Activated CD8-positive, alpha-beta memory T cell treated with anti-CD3 and anti-CD28 coated beads for 4 hours (primary cell): ENCODE measurements around the gene UNC79.

Source experiments
- DNase-seq, 2 donors: peaks; one replicate each; pipeline ENCODE4 v3.0.0-alpha.2; 2020; ENCODE audit warnings: low read depth in 2 of 2

UNC79 gene

GRCh38 chr14:93548102-93548843 is 117.5 kb downstream of the UNC79 start:
- DNase-seq: no peak

DNA sequence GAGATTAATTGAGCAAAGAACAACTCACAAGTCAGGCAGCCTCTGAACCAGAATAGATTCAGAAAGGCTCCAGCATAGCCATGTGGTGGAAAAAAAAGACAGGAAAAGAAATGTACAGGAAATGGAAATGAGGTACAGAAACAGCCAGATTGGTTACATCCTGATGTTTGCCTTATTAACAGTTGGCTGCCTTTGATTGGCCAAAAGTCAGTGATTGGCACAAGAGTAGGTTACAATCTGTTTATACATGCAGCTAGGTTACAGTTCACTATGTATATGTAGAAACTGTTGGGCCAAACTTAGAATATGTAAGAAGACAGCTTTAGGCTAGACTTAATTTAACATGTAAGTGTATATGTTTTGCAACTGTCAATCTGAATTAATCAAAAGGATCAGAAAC is 118.9 kb downstream of the UNC79 start:
- no peak for DNase-seq

GRCh38 chr14:93564918-93565317 is 134.2 kb downstream of the UNC79 start:
- DNase-seq: no peak

- DNase-seq: no peak
Observed at GRCh38 chr14:93566065-93566693, 135.4 kb downstream of the UNC79 start.

DNA sequence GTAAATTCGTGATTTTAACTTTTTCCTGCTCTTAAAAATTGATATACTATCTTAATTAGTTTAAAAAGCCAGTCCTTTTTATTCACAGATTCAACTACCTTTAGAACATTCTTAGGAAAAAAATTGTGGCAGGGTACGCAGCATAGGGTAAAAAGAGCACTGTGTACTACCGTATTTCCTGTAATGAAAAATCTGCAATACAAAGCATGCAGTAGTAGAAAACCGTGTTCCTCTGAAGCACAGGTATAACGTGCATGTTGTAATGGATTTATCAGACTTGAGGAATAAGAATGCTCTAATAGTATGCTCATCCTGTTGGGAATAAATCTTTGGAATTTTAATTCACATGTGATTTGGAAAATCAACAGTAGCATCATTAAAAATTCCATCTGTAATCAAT is 140.5 kb downstream of the UNC79 start:
- no peak for DNase-seq

- DNase-seq: no peak
Observed at GRCh38 chr14:93579178-93579577, 148.4 kb downstream of the UNC79 start.

DNA sequence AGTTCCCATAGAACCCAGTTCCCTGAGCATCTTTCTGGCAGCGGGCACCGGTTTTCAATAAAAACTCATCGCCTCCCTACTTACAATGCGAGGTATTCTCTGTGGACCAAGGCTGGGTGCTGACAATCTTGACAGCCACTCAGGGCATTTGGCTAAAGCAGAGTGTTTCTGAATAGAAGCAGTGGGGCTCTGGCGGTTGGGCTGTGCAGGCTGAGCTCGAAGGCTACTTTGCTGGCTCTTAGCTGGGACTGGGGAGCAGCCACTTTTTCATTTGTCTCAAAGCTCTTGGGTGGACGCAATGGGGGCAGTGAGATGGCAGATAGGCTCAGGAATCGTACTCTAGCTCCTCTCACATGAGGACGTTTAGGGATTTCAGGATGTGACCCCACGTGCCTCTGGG is 151.8 kb downstream of the UNC79 start:
- no peak for DNase-seq

- DNase-seq: no peak
Observed at GRCh38 chr14:93587330-93587729, 156.6 kb downstream of the UNC79 start.

GRCh38 chr14:93591506-93591905 is 160.8 kb downstream of the UNC79 start:
- DNase-seq: no peak

- no peak for DNase-seq
Observed at GRCh38 chr14:93592786-93593185, 162.0 kb downstream of the UNC79 start.

- DNase-seq: no peak
Observed at GRCh38 chr14:93606091-93606490, 175.4 kb downstream of the UNC79 start.

DNA sequence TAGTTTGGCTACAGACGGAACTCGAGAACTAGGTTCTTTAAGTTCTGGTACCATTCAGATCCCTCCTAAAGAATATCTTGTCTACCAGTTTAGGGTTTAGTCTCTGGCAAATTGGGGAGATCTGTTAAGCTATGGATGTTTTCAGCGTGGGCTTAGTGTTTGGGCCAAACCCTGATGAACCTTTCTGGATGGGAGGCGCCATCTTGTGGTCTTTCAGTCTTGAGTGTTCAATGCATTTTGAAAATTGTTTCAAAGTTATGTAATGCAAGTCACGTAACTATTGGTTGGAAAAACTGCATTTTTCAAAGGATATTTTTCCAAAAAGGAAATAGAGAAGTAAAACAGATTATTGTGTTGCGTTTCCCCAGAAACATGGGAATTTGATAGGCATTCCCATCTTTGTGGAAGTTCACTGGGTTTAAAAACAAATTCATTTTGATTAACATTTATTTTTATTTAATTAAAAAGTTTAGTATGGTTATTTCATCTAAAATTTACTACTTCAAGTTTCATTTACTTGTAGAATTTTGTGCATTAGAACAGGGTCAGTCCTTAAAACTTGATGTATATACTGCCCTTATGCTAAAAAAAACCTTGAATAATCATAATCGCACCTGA is 188.5 kb downstream of the UNC79 start:
- DNase-seq: no peak

- DNase-seq: no peak
Observed at GRCh38 chr14:93628048-93628447, 197.3 kb downstream of the UNC79 start.

DNA sequence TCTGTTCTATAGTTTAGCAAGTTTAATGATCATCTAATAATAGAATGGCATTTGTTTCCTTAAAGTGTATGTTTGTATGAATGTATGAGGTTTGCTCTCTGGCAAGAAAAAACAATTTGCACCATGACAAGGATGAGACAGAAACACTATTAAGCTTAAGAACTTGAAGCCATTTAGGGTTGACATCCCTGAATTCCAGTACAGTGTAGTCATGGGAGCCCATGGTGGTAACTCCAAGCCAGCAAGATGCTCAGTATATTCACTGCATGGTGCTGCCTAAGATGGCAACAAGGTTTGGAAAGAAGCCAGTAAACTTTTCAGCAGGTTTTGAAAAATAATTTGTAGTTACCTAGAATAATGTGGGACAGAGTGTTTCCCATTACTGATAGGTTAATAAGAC is 198.9 kb downstream of the UNC79 start:
- DNase-seq: no peak

- DNase-seq: no peak
Observed at GRCh38 chr14:93638790-93639189, 208.1 kb downstream of the UNC79 start.

DNA sequence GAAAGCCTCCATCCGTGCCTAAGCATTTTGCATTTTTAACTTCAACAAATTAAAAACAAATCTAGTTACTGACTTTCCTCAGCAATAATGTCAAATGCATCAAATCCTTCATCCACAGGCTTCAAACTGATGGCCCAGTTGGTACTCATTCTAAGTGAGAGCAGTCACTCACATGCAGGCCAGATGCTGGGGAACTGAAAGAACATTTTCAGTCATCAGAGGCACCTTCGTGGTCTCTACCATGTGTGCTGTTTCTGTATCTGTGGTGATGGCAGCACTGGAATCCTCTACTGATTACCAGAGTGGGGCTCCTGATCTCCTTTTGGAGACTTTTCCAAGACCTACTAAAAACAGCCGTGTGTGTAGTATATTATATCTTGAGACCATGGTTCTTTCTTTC is 212.4 kb downstream of the UNC79 start:
- no peak for DNase-seq

DNA sequence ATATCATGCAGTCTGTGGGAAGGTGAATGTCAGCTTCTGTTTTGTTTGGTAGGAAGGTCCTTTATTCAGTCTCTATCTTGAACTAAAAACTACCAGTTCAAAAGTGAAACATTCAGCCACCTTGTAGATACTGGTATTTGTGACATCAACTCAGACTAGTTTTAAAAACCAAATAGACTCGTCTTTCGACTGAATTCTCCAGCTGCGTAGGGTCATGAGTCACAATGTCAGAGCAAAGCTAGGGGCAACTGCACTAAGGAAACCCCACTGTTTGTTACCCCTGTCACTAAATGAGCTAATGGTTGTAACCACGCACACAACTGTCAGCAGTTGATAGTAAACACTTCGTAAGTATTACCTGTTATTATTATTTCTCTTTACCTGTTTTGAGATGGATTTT is 212.9 kb downstream of the UNC79 start:
- no peak for DNase-seq

- no peak for DNase-seq
Observed at GRCh38 chr14:93645200-93645599, 214.5 kb downstream of the UNC79 start.

GRCh38 chr14:93648440-93649168 is 217.9 kb downstream of the UNC79 start:
- DNase-seq: no peak

- no peak for DNase-seq
Observed at GRCh38 chr14:93654599-93654998, 223.9 kb downstream of the UNC79 start.

DNA sequence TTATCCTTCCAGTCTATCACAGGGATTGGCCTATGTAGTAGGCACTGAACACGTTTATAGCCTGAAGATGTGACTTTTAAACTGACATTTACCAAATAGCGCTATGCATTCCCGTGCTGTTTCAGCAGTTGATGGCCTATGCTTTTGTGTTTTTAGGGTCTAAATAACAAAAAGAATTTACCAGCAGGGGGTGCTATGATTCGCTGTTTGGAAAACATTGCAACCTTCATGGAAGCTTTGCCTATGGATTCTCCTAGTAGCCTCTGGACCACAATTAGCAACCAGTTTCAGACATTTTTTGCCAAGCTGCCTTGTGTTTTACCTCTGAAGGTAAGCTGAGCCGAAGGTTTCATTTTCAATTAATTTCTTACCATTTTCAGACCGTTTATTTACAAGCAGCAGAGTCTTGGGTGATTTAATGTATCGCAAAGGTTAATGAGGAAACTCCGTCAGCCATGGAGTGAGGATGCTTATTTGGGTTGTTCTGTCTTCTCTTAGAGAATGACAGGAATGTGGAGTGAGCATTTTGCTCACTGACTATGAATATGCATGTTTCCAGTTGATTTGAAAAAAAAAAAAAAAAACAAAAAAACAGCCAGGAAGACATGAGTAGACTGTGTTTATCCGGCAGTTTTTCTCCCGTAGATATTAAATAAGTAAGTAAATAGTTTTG is 224.5 kb downstream of the UNC79 start:
- DNase-seq: no peak

- no peak for DNase-seq
Observed at GRCh38 chr14:93657875-93658274, 227.1 kb downstream of the UNC79 start.
